HCT116 (cell line): ENCODE data around the gene TPGS1. TPM values are rescaled to one million over a fixed set of nuclear protein-coding genes. Genes with fewer than 3 reads are reported as not detected.

Experiments
- ATAC-seq: fragments of 200-7000 bp; cut with Tn5 transposase; 2 replicates; pipeline ENCODE4 v1.9.1; 2020; ENCODE audit warnings: mild to moderate bottlenecking, moderate library complexity
- BruUV-seq: library from RNA; stranded (reverse); fragments of 400-500 nt; replicated peaks from 2 replicates; lab custom pipeline; 2021; lab: Mats Ljungman, UMichigan
- CTCF ChIA-PET: fragments of 300-600 bp; sonication (Branson Sonifier 250); formaldehyde crosslinking; loops from one replicate; lab custom pipeline; 2021; ENCODE audit warnings: antibody characterized with exemption; lab: Charles Lee
- POLR2A ChIA-PET: fragments of 300-600, 350-600 bp; sonication (Branson Sonifier 250); formaldehyde crosslinking; loops from one replicate; lab custom pipeline; 2021; ENCODE audit warnings: antibody characterized with exemption; lab: Charles Lee
- RAD21 ChIA-PET, 2 experiments: fragments of 300-600 bp; sonication (Branson Sonifier 250); formaldehyde crosslinking; loops; one replicate each; lab custom pipeline; 2023; ENCODE audit warnings: low total read pairs in 2 of 2; ENCODE audit not compliant: uncharacterized antibody in 2 of 2, unreplicated experiment in 2 of 2, low non-redundant PET in 1 of 2; lab: Charles Lee
- DNase-seq: peaks from one replicate; pipeline ENCODE4 v3.0.0-alpha.2; 2010; ENCODE audit warnings: low read depth, low spot score
- H2AFZ ChIP-seq: fragments of 200-600 bp; shearing (Covaris generic), sonication (generic); 2 replicates; pipeline ENCODE4 v1.6.1; 2017; ENCODE audit warnings: low read depth, mixed run types, mixed read lengths, antibody characterized with exemption, low read length; ENCODE audit not compliant: poor library complexity, severe bottlenecking
- H3K27ac ChIP-seq: 2 replicates; pipeline ENCODE4 v1.5.1; 2012; ENCODE audit warnings: low read depth, low read length
- H3K27me3 ChIP-seq: fragments of 200-600 bp; sonication (generic); 2 replicates; pipeline ENCODE4 v1.6.1; 2016; ENCODE audit warnings: mixed run types, low read length, mixed read lengths; ENCODE audit not compliant: insufficient read depth
- H3K36me3 ChIP-seq, 2 experiments: fragments of 200-500 bp in 1 of 2; fragments of 200-600 bp in 1 of 2; sonication (Bioruptor generic) in 1 of 2; sonication (generic) in 1 of 2; 2 replicates each; pipeline versions ENCODE4 v1.5.1 to v1.6.1; 2014 to 2016; ENCODE audit warnings: low read length in 2 of 2, inconsistent platforms in 1 of 2, mixed read lengths in 1 of 2, mixed run types in 1 of 2; ENCODE audit not compliant: insufficient read depth in 2 of 2, control insufficient read depth in 1 of 2
- H3K4me1 ChIP-seq, 2 experiments: fragments of 200-600 bp in 1 of 2; sonication (generic) in 1 of 2; 2 replicates each; pipeline versions ENCODE4 v1.5.1 to v1.6.1; 2012 to 2017; ENCODE audit warnings: low read length in 2 of 2, inconsistent platforms in 1 of 2, mild to moderate bottlenecking in 1 of 2, mixed read lengths in 1 of 2, mixed run types in 1 of 2, moderate library complexity in 1 of 2; ENCODE audit not compliant: insufficient read depth in 2 of 2, control insufficient read depth in 1 of 2
- H3K4me2 ChIP-seq: fragments of 200-600 bp; sonication (generic); 2 replicates; pipeline ENCODE4 v1.6.1; 2017; ENCODE audit warnings: mixed run types, low read length, mixed read lengths
- H3K4me3 ChIP-seq, 2 experiments: fragments of 200-600 bp in 1 of 2; sonication (generic) in 1 of 2; replicated peaks in 1 of 2; 2 replicates each; pipeline ENCODE4 v1.5.1; 2011 to 2016; ENCODE audit warnings: low read length in 2 of 2, control low read depth in 1 of 2, low read depth in 1 of 2, mild to moderate bottlenecking in 1 of 2, mixed read lengths in 1 of 2, mixed run types in 1 of 2
- H3K79me2 ChIP-seq: fragments of 200-600 bp; sonication (generic); 2 replicates; pipeline ENCODE4 v1.6.1; 2017; ENCODE audit warnings: mild to moderate bottlenecking, mixed run types, low read length, moderate library complexity, mixed read lengths; ENCODE audit not compliant: insufficient read depth
- H3K9ac ChIP-seq: fragments of 200-600 bp; sonication (generic); 2 replicates; pipeline ENCODE4 v1.6.1; 2016; ENCODE audit warnings: low read length, mixed read lengths
- H3K9me2 ChIP-seq: fragments of 200-600 bp; sonication (generic), shearing (Covaris generic); 2 replicates; pipeline ENCODE4 v1.6.1; 2017; ENCODE audit warnings: mixed run types, mild to moderate bottlenecking, moderate library complexity; ENCODE audit not compliant: insufficient read depth
- H3K9me3 ChIP-seq, 2 experiments: fragments of 200-500 bp in 1 of 2; fragments of 200-600 bp in 1 of 2; sonication (Bioruptor generic) in 1 of 2; sonication (generic) in 1 of 2; 2 replicates each; pipeline ENCODE4 v1.6.1; 2014 to 2017; ENCODE audit warnings: low read length in 2 of 2, mixed read lengths in 2 of 2, inconsistent platforms in 1 of 2, low read depth in 1 of 2, mild to moderate bottlenecking in 1 of 2, mixed run types in 1 of 2, moderate library complexity in 1 of 2; ENCODE audit not compliant: control insufficient read depth in 1 of 2, insufficient read depth in 1 of 2
- H4K20me1 ChIP-seq: fragments of 200-600 bp; sonication (generic), shearing (Covaris generic); 2 replicates; pipeline ENCODE4 v1.6.1; 2017; ENCODE audit warnings: mixed run types, mild to moderate bottlenecking, moderate library complexity; ENCODE audit not compliant: insufficient read depth
- CBX3 ChIP-seq: IDR thresholded peaks from 2 replicates; pipeline ENCODE4 v1.6.1; 2012; ENCODE audit warnings: low read depth
- ELF1 ChIP-seq: IDR thresholded peaks from 2 replicates; pipeline ENCODE4 v1.6.1; 2012; ENCODE audit warnings: low read depth, borderline replicate concordance
- FOSL1 ChIP-seq: IDR thresholded peaks from 2 replicates; pipeline ENCODE4 v1.6.1; 2012; ENCODE audit warnings: low read depth
- POLR2A ChIP-seq: IDR thresholded peaks from 2 replicates; pipeline ENCODE4 v1.7.0; 2011; ENCODE audit warnings: borderline replicate concordance; ENCODE audit not compliant: insufficient read depth, insufficient read length; ENCODE audit errors: extremely low read depth
- SRF ChIP-seq: IDR thresholded peaks from 2 replicates; pipeline ENCODE4 v1.6.1; 2012; ENCODE audit warnings: low read depth
- TCF7L2 ChIP-seq: IDR thresholded peaks from 2 replicates; pipeline ENCODE4 v1.7.0; 2011; ENCODE audit warnings: borderline replicate concordance, inconsistent platforms; ENCODE audit not compliant: insufficient read depth, insufficient read length; ENCODE audit errors: extremely low read depth
- YY1 ChIP-seq: IDR thresholded peaks from 2 replicates; pipeline ENCODE4 v1.6.1; 2011; ENCODE audit warnings: low read length, low read depth, moderate library complexity, mild to moderate bottlenecking; ENCODE audit not compliant: insufficient replicate concordance; ENCODE audit errors: extremely low read depth
- ZFX ChIP-seq: fragments of 450-650 bp; IDR thresholded peaks from 2 replicates; pipeline ENCODE4 v1.6.1; 2017
- intact Hi-C: fragments of 100-400 bp; cut with micrococcal nuclease; formaldehyde crosslinking; loops from 2 replicates; pipeline ENCODE4 v1.10.0; 2022
- total RNA-seq: library from RNA; stranded (reverse); gene quantifications from one replicate; pipeline ENCODE4 v1.2.1, GENCODE V29; 2021; ENCODE audit not compliant: unreplicated experiment
- TF ChIP-seq, protein P1 (sequence below): IDR thresholded peaks from 2 replicates; pipeline ENCODE4 v1.6.1; 2012
- TF ChIP-seq, protein P2 (sequence below), 3 experiments: fragments of 200-600 bp in 1 of 3; sonication (generic) in 1 of 3; IDR thresholded peaks in 2 of 3; conservative IDR thresholded peaks in 1 of 3; 2 replicates each; pipeline ENCODE4 v1.5.1; 2012 to 2017; ENCODE audit warnings: low read depth in 2 of 3, low read length in 2 of 3, antibody characterized with exemption in 1 of 3, borderline replicate concordance in 1 of 3, control low read depth in 1 of 3, mild to moderate bottlenecking in 1 of 3, mixed read lengths in 1 of 3, mixed run types in 1 of 3, moderate library complexity in 1 of 3; ENCODE audit not compliant: insufficient read depth in 1 of 3
- TF ChIP-seq, protein P3 (sequence below): IDR thresholded peaks from 2 replicates; pipeline ENCODE4 v1.6.1; 2012; ENCODE audit warnings: low read depth

TPGS1 gene
- total RNA-seq, 1 experiment from 2014 or later = 19.1 TPM

DNA sequence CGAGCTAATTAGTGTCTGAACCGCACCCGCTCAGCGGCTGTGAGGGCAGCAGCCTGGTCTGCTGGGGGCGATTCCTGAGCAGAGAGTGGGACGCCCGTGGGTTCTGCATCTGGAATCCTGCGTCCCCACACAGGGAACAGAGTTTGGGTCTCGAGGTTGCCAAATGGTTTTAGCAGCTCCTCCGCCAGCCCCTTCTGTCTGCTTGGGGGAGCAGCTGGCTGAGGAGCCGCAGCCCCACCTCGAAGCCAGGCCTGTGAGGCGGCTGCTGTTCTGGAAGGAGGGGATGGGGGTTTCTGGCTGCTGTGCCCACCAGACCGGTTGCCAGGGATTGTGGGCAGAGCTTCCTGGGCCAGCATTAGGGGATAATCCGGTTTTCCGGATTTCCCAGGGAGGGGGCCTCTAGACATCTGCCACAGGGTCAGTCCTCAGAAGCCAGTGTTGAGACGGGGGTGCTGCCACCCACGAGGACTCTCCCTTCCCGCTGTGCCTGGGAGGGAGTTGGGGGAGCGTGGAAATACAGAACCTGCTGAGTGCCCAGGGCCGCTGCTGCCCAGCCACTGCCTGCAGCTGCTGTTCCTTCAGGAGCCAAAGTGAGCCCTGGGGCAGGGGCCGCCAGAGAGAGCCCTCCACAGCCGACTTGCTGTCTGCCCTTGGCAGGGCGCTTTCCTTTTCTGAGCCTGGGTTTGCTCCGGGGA, 26.2 kb downstream of the TPGS1 start:
- intact Hi-C loops = no loop called here

DNA sequence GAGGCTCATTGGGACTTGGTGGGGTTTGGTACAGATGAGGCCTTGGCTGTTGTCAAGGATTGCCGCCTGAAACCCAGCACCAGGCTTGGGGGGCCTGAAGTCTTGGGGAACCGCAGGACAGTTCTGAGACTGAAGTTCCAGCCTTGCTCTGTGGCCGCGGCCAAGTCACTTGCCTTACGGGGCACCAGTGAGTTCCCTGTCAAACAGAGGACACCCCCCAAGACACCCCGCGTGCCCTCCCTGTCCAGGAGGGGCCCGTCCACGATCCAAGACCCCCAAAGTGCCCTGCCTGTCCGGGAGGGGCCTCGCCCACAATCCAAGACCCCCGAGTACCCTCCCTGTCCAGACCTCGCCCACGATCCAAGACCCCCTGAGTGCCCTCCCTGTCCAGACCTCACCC, 26.8 kb downstream of the TPGS1 start:
- H3K27ac ChIP-seq = peak overlapping the region; percentile 96; the same call in 1 of the 2 replicates
- ATAC-seq (no peak), DNase-seq (no peak)
- H3K9ac ChIP-seq = 0 out of 2 replicates have a peak overlapping the region, but pooled peaks have one; percentile 91
- no peaks in the 10 kb centered on the region for H3K9me3 ChIP-seq
- intact Hi-C loops = no loop called here
- POLR2A ChIA-PET = no interaction called here
- no peaks in the 10 kb centered on the region for H3K9me2 ChIP-seq
- peak overlapping the region; percentile 81 for H3K4me2 ChIP-seq
- no peaks in the 10 kb centered on the region for H3K27me3 ChIP-seq
- RAD21 ChIA-PET = no interaction called here
- peaks cover 9% of the 10 kb centered on the region; the same call in 1 of the 2 replicates for H4K20me1 ChIP-seq
- TF ChIP-seq, protein P1, sequence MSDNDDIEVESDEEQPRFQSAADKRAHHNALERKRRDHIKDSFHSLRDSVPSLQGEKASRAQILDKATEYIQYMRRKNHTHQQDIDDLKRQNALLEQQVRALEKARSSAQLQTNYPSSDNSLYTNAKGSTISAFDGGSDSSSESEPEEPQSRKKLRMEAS = no peak
- TF ChIP-seq SRF (no peak), ELF1 (no peak), POLR2A (no peak), YY1 (no peak), CBX3 (no peak), TCF7L2 (no peak)
- TF ChIP-seq, protein P2, sequence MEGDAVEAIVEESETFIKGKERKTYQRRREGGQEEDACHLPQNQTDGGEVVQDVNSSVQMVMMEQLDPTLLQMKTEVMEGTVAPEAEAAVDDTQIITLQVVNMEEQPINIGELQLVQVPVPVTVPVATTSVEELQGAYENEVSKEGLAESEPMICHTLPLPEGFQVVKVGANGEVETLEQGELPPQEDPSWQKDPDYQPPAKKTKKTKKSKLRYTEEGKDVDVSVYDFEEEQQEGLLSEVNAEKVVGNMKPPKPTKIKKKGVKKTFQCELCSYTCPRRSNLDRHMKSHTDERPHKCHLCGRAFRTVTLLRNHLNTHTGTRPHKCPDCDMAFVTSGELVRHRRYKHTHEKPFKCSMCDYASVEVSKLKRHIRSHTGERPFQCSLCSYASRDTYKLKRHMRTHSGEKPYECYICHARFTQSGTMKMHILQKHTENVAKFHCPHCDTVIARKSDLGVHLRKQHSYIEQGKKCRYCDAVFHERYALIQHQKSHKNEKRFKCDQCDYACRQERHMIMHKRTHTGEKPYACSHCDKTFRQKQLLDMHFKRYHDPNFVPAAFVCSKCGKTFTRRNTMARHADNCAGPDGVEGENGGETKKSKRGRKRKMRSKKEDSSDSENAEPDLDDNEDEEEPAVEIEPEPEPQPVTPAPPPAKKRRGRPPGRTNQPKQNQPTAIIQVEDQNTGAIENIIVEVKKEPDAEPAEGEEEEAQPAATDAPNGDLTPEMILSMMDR (IDR thresholded peaks at IDR 0.05 in 2 of 3, conservative IDR thresholded peaks at IDR 0.05 in 1 of 3; ENCODE audit: borderline replicate concordance in 1 of 3, insufficient read depth in 1 of 3, low read depth in 2 of 3, low read length in 2 of 3) = peak in 1 of 3 experiments; percentile 18; a peak in 1 of 6 replicates
- TF ChIP-seq, protein P3, sequence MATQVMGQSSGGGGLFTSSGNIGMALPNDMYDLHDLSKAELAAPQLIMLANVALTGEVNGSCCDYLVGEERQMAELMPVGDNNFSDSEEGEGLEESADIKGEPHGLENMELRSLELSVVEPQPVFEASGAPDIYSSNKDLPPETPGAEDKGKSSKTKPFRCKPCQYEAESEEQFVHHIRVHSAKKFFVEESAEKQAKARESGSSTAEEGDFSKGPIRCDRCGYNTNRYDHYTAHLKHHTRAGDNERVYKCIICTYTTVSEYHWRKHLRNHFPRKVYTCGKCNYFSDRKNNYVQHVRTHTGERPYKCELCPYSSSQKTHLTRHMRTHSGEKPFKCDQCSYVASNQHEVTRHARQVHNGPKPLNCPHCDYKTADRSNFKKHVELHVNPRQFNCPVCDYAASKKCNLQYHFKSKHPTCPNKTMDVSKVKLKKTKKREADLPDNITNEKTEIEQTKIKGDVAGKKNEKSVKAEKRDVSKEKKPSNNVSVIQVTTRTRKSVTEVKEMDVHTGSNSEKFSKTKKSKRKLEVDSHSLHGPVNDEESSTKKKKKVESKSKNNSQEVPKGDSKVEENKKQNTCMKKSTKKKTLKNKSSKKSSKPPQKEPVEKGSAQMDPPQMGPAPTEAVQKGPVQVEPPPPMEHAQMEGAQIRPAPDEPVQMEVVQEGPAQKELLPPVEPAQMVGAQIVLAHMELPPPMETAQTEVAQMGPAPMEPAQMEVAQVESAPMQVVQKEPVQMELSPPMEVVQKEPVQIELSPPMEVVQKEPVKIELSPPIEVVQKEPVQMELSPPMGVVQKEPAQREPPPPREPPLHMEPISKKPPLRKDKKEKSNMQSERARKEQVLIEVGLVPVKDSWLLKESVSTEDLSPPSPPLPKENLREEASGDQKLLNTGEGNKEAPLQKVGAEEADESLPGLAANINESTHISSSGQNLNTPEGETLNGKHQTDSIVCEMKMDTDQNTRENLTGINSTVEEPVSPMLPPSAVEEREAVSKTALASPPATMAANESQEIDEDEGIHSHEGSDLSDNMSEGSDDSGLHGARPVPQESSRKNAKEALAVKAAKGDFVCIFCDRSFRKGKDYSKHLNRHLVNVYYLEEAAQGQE = no peak
- CTCF ChIA-PET = no interaction called here
- BruUV-seq = no TSS peak
- no peak overlapping the region for H3K4me3 ChIP-seq
- peaks cover 53% of the 10 kb centered on the region for H3K79me2 ChIP-seq
- peaks cover 22 to 23% of the 10 kb centered on the region in 2 experiments; a peak in 3 of 4 replicates for H3K36me3 ChIP-seq
- peaks cover 23 to 37% of the 10 kb centered on the region in 2 experiments for H3K4me1 ChIP-seq
- H2AFZ ChIP-seq = no peak overlapping the region

More for the DNA sequence above, 26.2 kb downstream of the TPGS1 start:
- Histone ChIP-seq H2AFZ (no peak overlapping the region), H3K36me3 (peaks cover 18 to 23% of the 10 kb centered on the region in 2 experiments; a peak in 3 of 4 replicates), H3K27ac (peak overlapping the region; percentile 96), H3K79me2 (peaks cover 53% of the 10 kb centered on the region), H3K4me3 (peak overlapping the region; percentile 77 to 86), H3K4me1 (peaks cover 23 to 39% of the 10 kb centered on the region in 2 experiments), H3K9me2 (no peaks in the 10 kb centered on the region), H3K27me3 (no peaks in the 10 kb centered on the region), H3K9ac (peak overlapping the region; percentile 91), H4K20me1 (peaks cover 9% of the 10 kb centered on the region; the same call in 1 of the 2 replicates), H3K9me3 (no peaks in the 10 kb centered on the region; a peak in 1 of 4 replicates), H3K4me2 (peak overlapping the region; percentile 81)
- RAD21 ChIA-PET = interaction anchor here in 1 of 2 experiments (1.0 kb wide), 1 partner anchor 23 kb away, joined by 3 read pairs; no protein-coding TSS in a partner anchor
- POLR2A ChIA-PET = interaction anchor here (0.7 to 1.7 kb wide), 5 partner anchors 12 to 38 kb away, joined by 3 to 10 read pairs (median 6); partner anchors contain the start of gene BSG
- no TSS peak for BruUV-seq
- ATAC-seq (no peak), DNase-seq (no peak)
- TF ChIP-seq YY1 (no peak), ZFX (no peak), SRF (no peak), FOSL1 (no peak), TCF7L2 (no peak)
- CTCF ChIA-PET = interaction anchor here (1.1 to 3.2 kb wide), 2 partner anchors 23 to 27 kb away, joined by 3 to 23 read pairs; no protein-coding TSS in a partner anchor
